GM12872 (cell line): ENCODE data around the gene NR5A2.

Experiments used
- CTCF ChIP-seq: IDR thresholded peaks from 3 replicates; pipeline ENCODE4 v1.5.1; 2011; ENCODE audit warnings: low read depth, mild to moderate bottlenecking, low read length, moderate library complexity; ENCODE audit not compliant: insufficient read depth

The NR5A2 gene

GRCh38 chr1:200027264-200027823, at the start of gene NR5A2:
Gene NR5A2 (plus strand): TSS chr1:200027710. CDS start chr1:200027848, 138 bp downstream.
- TF ChIP-seq CTCF: no peak

DNA sequence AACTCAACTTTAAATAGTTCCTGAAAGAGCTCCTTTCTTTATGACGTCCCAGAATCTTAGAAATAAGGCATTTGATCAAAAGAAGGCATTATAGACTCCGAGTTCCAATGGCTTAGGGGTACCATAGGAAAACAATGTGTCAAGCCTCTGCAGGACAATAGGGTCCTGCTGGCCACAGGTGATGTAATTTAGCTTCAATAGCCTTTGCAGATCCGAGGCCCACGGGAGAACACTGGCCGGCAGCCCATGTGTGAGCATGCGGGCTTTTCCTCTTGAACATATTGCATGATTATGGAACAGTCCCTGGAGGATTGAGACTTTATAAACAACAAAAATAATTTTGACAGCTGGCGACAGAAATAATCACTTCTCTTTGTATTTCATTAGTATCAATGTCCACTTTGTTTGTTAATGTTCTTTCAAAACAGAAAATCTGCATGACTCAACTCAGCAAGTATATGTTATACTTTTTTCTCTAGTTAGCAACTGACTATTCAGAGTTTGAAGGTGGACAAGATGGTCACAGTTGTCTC, 49.0 kb upstream of the NR5A2 start:
- TF ChIP-seq CTCF: no peak

DNA sequence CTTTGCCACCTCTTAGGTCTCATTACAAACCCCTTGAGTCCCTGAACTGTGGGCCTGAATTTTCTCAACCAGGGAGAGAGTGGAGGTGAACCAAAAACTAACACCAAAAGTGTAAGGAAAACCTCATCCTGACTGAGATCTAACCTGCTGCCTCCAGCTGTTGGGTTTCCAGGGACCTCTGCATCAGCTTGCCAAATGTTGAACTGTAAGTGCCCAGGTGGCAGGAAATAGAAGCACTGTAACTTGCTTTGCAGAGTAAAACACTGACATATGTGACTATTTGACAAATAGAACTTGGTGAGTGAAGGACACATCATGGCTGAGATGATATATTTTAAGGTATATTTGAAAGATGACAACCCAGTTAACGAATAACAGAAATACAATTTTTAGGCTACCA, 48.4 kb upstream of the NR5A2 start:
- no peak for TF ChIP-seq CTCF

DNA sequence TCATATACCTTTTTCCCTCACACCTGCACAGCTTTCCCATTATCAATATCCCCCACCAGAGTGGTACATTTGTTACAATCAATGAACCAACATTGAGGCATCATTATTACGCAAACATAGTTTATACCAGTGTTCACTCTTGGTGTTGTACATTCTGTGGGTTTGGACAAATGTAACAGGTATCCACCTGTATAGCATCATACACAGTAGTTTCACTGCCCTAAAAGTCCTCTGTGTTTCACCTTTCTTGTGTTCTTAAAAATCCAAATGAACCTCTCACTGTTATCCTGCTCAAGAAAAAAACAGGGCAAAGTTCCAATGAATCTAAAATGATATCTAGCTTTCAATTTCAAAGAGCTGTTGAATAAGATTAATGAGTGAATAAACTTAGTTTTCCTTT, 45.9 kb upstream of the NR5A2 start:
- no peak for TF ChIP-seq CTCF

- TF ChIP-seq CTCF: no peak
Observed at GRCh38 chr1:199982606-199983005, 44.9 kb upstream of the NR5A2 start.

GRCh38 chr1:199983531-199983930, 44.0 kb upstream of the NR5A2 start:
- no peak for TF ChIP-seq CTCF

GRCh38 chr1:199995096-199995685, 32.3 kb upstream of the NR5A2 start:
- no peak for TF ChIP-seq CTCF
